HepG2 (cell line): Measurements from ENCODE around the gene TEAD3. TPM values are rescaled to one million over a fixed set of nuclear protein-coding genes. Genes with fewer than 3 reads are reported as not detected.

Experiments used
- ARID2 ChIP-seq: sonication (generic); formaldehyde crosslinking; IDR thresholded peaks from 2 replicates; pipeline ENCODE4 v1.8.1; 2022; ENCODE audit warnings: mild to moderate bottlenecking, missing genetic modification reagents, borderline replicate concordance
- FUBP1 ChIP-seq: sonication (generic); formaldehyde crosslinking; IDR thresholded peaks from 2 replicates; pipeline ENCODE4 v1.5.1; 2020; ENCODE audit warnings: missing genetic modification reagents, mild to moderate bottlenecking, borderline replicate concordance
- HOMEZ ChIP-seq: IDR thresholded peaks from 2 replicates; pipeline ENCODE4 v1.6.1; 2016; ENCODE audit warnings: low read depth
- NAIF1 ChIP-seq: sonication (generic); formaldehyde crosslinking; IDR thresholded peaks from 2 replicates; pipeline ENCODE4 v1.5.0; 2020; ENCODE audit warnings: mild to moderate bottlenecking, missing genetic modification reagents, borderline replicate concordance
- NCOA2 ChIP-seq: sonication (generic); formaldehyde crosslinking; IDR thresholded peaks from 2 replicates; pipeline ENCODE4 v1.8.0; 2022; ENCODE audit warnings: inconsistent platforms
- PLRG1 ChIP-seq: fragments of 450-650 bp; conservative IDR thresholded peaks from 2 replicates; pipeline ENCODE4 v1.6.1; 2016
- REL ChIP-seq: sonication (generic); formaldehyde crosslinking; conservative IDR thresholded peaks from 2 replicates; pipeline ENCODE4 v1.8.0; 2022; ENCODE audit warnings: mild to moderate bottlenecking, missing genetic modification reagents, moderate library complexity
- SOX5 ChIP-seq: IDR thresholded peaks from 2 replicates; pipeline ENCODE4 v1.6.1; 2016; ENCODE audit warnings: borderline replicate concordance
- TMF1 ChIP-seq: sonication (generic); formaldehyde crosslinking; IDR thresholded peaks from 2 replicates; pipeline ENCODE4 v1.8.1; 2022; ENCODE audit warnings: low read depth, missing genetic modification reagents
- ZBTB43 ChIP-seq: sonication (generic); formaldehyde crosslinking; conservative IDR thresholded peaks from 2 replicates; pipeline ENCODE4 v1.4.0; 2020; ENCODE audit warnings: missing genetic modification reagents
- ZNF142 ChIP-seq: sonication (generic); formaldehyde crosslinking; IDR thresholded peaks from 2 replicates; pipeline ENCODE4 v1.4.0; 2020; ENCODE audit warnings: missing genetic modification reagents
- ZNF20 ChIP-seq: sonication (generic); formaldehyde crosslinking; IDR thresholded peaks from 2 replicates; pipeline ENCODE4 v1.4.0; 2020; ENCODE audit warnings: mild to moderate bottlenecking, moderate library complexity, missing genetic modification reagents
- ZNF207 ChIP-seq: fragments of 450-650 bp; IDR thresholded peaks from 2 replicates; pipeline ENCODE4 v1.6.1; 2016; ENCODE audit warnings: antibody characterized with exemption, borderline replicate concordance
- ZNF225 ChIP-seq: sonication (generic); formaldehyde crosslinking; IDR thresholded peaks from 2 replicates; pipeline ENCODE4 v1.4.0; 2020; ENCODE audit warnings: mild to moderate bottlenecking, missing genetic modification reagents
- ZNF552 ChIP-seq: sonication (generic); formaldehyde crosslinking; IDR thresholded peaks from 2 replicates; pipeline ENCODE4 v1.9.0; 2022; ENCODE audit warnings: missing genetic modification reagents, mild to moderate bottlenecking, borderline replicate concordance
- ZSCAN31 ChIP-seq: sonication (generic); formaldehyde crosslinking; IDR thresholded peaks from 2 replicates; pipeline ENCODE4 v1.5.0; 2020; ENCODE audit warnings: low read depth, mild to moderate bottlenecking, missing genetic modification reagents
- ZSCAN9 ChIP-seq: IDR thresholded peaks from 2 replicates; pipeline ENCODE4 v1.6.1; 2016; ENCODE audit warnings: borderline replicate concordance
- polyA plus RNA-seq, 8 experiments: library from polyadenylated mRNA; depleted of rRNA in 3 of 8; stranded (reverse) in 7 of 8; unstranded in 1 of 8; fragments of >200 nt; fragmentation: Illumina TruSeq in 4 of 8; extraction: Trizol in 4 of 8; gene quantifications; 2 replicates each; pipeline versions ENCODE4 v1.2.1 to v1.2.3, GENCODE V29; 2011 to 2016; ENCODE audit warnings: low read depth in 4 of 8, missing spikeins in 1 of 8, mixed read lengths in 1 of 8; ENCODE audit not compliant: insufficient read depth in 1 of 8
- total RNA-seq, 5 experiments: library from RNA; depleted of rRNA; stranded (reverse); fragments of >200 nt; fragmentation: Illumina TruSeq; extraction: Trizol; gene quantifications; 2 replicates each; pipeline ENCODE4 v1.2.3, GENCODE V29; 2016; ENCODE audit warnings: low read depth in 1 of 5

TEAD3 gene
- total and polyA plus RNA-seq, 2 of the 13 experiments (the other 11 are each of a cell fraction or from before 2014, with no cell fraction given), result 15.1 to 16.5 TPM

GRCh38 chr6:35452183-35453090 is 44.4 kb downstream of the TEAD3 start, which contains the start of gene FANCE (continued):
- TF ChIP-seq ZSCAN9 (peak; percentile 90), NAIF1 (CRISPR knock-in tag) (no peak; the same call in 1 of the 2 replicates), ZNF225 (CRISPR knock-in tag) (peak; percentile 21; the same call in 1 of the 2 replicates), TMF1 (CRISPR knock-in tag) (peak; percentile 91), HOMEZ (CRISPR knock-in tag) (peak; percentile 45; the same call in 1 of the 2 replicates), FUBP1 (no peak), ZSCAN31 (no peak), ZBTB43 (CRISPR knock-in tag) (no peak; the same call in 1 of the 2 replicates), PLRG1 (no peak), ARID2 (CRISPR knock-in tag) (peak; percentile 70; the same call in 1 of the 2 replicates), REL (CRISPR knock-in tag) (peak; percentile 87; the same call in 1 of the 2 replicates), ZNF552 (CRISPR knock-in tag) (no peak), ZNF20 (CRISPR knock-in tag) (no peak), NCOA2 (CRISPR knock-in tag) (no peak; the same call in 1 of the 2 replicates), ZNF142 (peak; percentile 76; the same call in 1 of the 2 replicates), SOX5 (peak; percentile 61), ZNF207 (no peak)
